Measurements from ENCODE around the gene EIF4E1B.

EIF4E1B gene

GRCh38 chr5:176661676-176662075, 31.2 kb downstream of the EIF4E1B start:
- no peak overlapping the region for H3K27ac ChIP-seq (ENCODE audit: low read length, poor library complexity, severe bottlenecking)
- H3K79me1 ChIP-seq (replicated peaks; ENCODE audit: low read length, poor library complexity, severe bottlenecking): no peaks in the 10 kb centered on the region
- no peaks in the 10 kb centered on the region for H3K9me3 ChIP-seq (ENCODE audit: control insufficient read depth, low read length)
- no peak overlapping the region for H2BK5ac ChIP-seq (ENCODE audit: low read depth, low read length, poor library complexity, severe bottlenecking)
- H2BK12ac ChIP-seq (ENCODE audit: low read length in 2 of 2): no peak overlapping the region
- H2BK15ac ChIP-seq (ENCODE audit: low read depth, poor library complexity, severe bottlenecking): no peak overlapping the region
- H3K36me3 ChIP-seq (ENCODE audit: control insufficient read depth in 1 of 2, insufficient read depth in 2 of 2, low read depth in 1 of 2, low read length in 2 of 2): peaks cover 11 to 12% of the 10 kb centered on the region in 2 experiments
- H3K4ac ChIP-seq (ENCODE audit: low read depth in 1 of 2, low read length in 2 of 2): no peak overlapping the region
- H2AFZ ChIP-seq (ENCODE audit: low read depth, low read length): no peak overlapping the region
- H3K4me1 ChIP-seq (ENCODE audit: control insufficient read depth, insufficient read depth, low read depth, low read length): peaks cover 20% of the 10 kb centered on the region
- no peak overlapping the region for H2AK5ac ChIP-seq (ENCODE audit: low read length, severe bottlenecking)
- H3K27me3 ChIP-seq (ENCODE audit: control insufficient read depth in 1 of 2, insufficient read depth in 1 of 2, low read length in 2 of 2): peaks cover 25 to 47% of the 10 kb centered on the region in 2 experiments
- H3K18ac ChIP-seq (ENCODE audit: low read depth in 1 of 2, low read length in 2 of 2): no peak overlapping the region
- no peak overlapping the region for H4K8ac ChIP-seq (ENCODE audit: low read length)
- DNase-seq: no peak
- H3K9ac ChIP-seq (ENCODE audit: low read length): no peak overlapping the region
- no peak overlapping the region for H3K4me2 ChIP-seq (ENCODE audit: low read length, poor library complexity, severe bottlenecking)
- 95% methylated on average over 10 of the region's 10 CpGs for WGBS
- no peak overlapping the region for H2BK120ac ChIP-seq (ENCODE audit: low read depth, low read length)
- H3K23ac ChIP-seq (ENCODE audit: low read length in 2 of 2): no peak overlapping the region
- H4K91ac ChIP-seq (ENCODE audit: low read length): no peak overlapping the region
- no peak overlapping the region for H3K14ac ChIP-seq (ENCODE audit: low read length in 2 of 2)
- no peak overlapping the region for H3K4me3 ChIP-seq (ENCODE audit: insufficient read depth in 1 of 2, low read depth in 1 of 2, low read length in 2 of 2)

- Histone ChIP-seq H3K9me3 (ENCODE audit: control insufficient read depth, low read length) (no peaks in the 10 kb centered on the region), H3K79me1 (replicated peaks; ENCODE audit: low read length, poor library complexity, severe bottlenecking) (no peaks in the 10 kb centered on the region), H3K27me3 (ENCODE audit: control insufficient read depth in 1 of 2, insufficient read depth in 1 of 2, low read length in 2 of 2) (peaks cover 26 to 56% of the 10 kb centered on the region in 2 experiments), H3K4me2 (ENCODE audit: low read length, poor library complexity, severe bottlenecking) (no peak overlapping the region), H3K27ac (ENCODE audit: low read length, poor library complexity, severe bottlenecking) (no peak overlapping the region), H2BK120ac (ENCODE audit: low read depth, low read length) (no peak overlapping the region), H2BK15ac (ENCODE audit: low read depth, poor library complexity, severe bottlenecking) (no peak overlapping the region), H2AK5ac (ENCODE audit: low read length, severe bottlenecking) (no peak overlapping the region), H2BK5ac (ENCODE audit: low read depth, low read length, poor library complexity, severe bottlenecking) (no peak overlapping the region), H4K91ac (ENCODE audit: low read length) (no peak overlapping the region), H3K4ac (ENCODE audit: low read depth in 1 of 2, low read length in 2 of 2) (no peak overlapping the region), H3K23ac (ENCODE audit: low read length in 2 of 2) (no peak overlapping the region), H3K36me3 (ENCODE audit: control insufficient read depth in 1 of 2, insufficient read depth in 2 of 2, low read depth in 1 of 2, low read length in 2 of 2) (peaks cover 2% of the 10 kb centered on the region in 2 experiments), H3K14ac (ENCODE audit: low read length in 2 of 2) (no peak overlapping the region), H3K4me1 (ENCODE audit: control insufficient read depth, insufficient read depth, low read depth, low read length) (peaks cover 20% of the 10 kb centered on the region), H4K8ac (ENCODE audit: low read length) (no peak overlapping the region), H3K9ac (ENCODE audit: low read length) (no peak overlapping the region), H2AFZ (ENCODE audit: low read depth, low read length) (no peak overlapping the region), H3K18ac (ENCODE audit: low read depth in 1 of 2, low read length in 2 of 2) (no peak overlapping the region), H3K4me3 (ENCODE audit: insufficient read depth in 1 of 2, low read depth in 1 of 2, low read length in 2 of 2) (no peak overlapping the region), H2BK12ac (ENCODE audit: low read length in 2 of 2) (no peak overlapping the region)
- DNase-seq: no peak
- WGBS: 87% methylated on average over 21 of the region's 21 CpGs
Observed at GRCh38 chr5:176662371-176663333, 32.2 kb downstream of the EIF4E1B start.

- H2BK120ac ChIP-seq (ENCODE audit: low read depth, low read length): no peak overlapping the region
- 90% methylated on average over 4 of the region's 10 CpGs for WGBS
- H2BK5ac ChIP-seq (ENCODE audit: low read depth, low read length, poor library complexity, severe bottlenecking): no peak overlapping the region
- no peak overlapping the region for H3K18ac ChIP-seq (ENCODE audit: low read depth in 1 of 2, low read length in 2 of 2)
- no peaks in the 10 kb centered on the region for H3K9me3 ChIP-seq (ENCODE audit: control insufficient read depth, low read length)
- H4K8ac ChIP-seq (ENCODE audit: low read length): no peak overlapping the region
- no peaks in the 10 kb centered on the region for H3K79me1 ChIP-seq (replicated peaks; ENCODE audit: low read length, poor library complexity, severe bottlenecking)
- no peak overlapping the region for H2BK15ac ChIP-seq (ENCODE audit: low read depth, poor library complexity, severe bottlenecking)
- no peak overlapping the region for H4K91ac ChIP-seq (ENCODE audit: low read length)
- H3K14ac ChIP-seq (ENCODE audit: low read length in 2 of 2): no peak overlapping the region
- H3K9ac ChIP-seq (ENCODE audit: low read length): no peak overlapping the region
- no peak overlapping the region for H3K4ac ChIP-seq (ENCODE audit: low read depth in 1 of 2, low read length in 2 of 2)
- no peak overlapping the region for H3K4me2 ChIP-seq (ENCODE audit: low read length, poor library complexity, severe bottlenecking)
- H3K4me1 ChIP-seq (ENCODE audit: control insufficient read depth, insufficient read depth, low read depth, low read length): peaks cover 16% of the 10 kb centered on the region
- H2AK5ac ChIP-seq (ENCODE audit: low read length, severe bottlenecking): no peak overlapping the region
- peaks cover 35 to 65% of the 10 kb centered on the region in 2 experiments for H3K27me3 ChIP-seq (ENCODE audit: control insufficient read depth in 1 of 2, insufficient read depth in 1 of 2, low read length in 2 of 2)
- H3K4me3 ChIP-seq (ENCODE audit: insufficient read depth in 1 of 2, low read depth in 1 of 2, low read length in 2 of 2): no peak overlapping the region
- no peak overlapping the region for H2BK12ac ChIP-seq (ENCODE audit: low read length in 2 of 2)
- no peak overlapping the region for H3K23ac ChIP-seq (ENCODE audit: low read length in 2 of 2)
- no peak for DNase-seq
- no peak overlapping the region for H2AFZ ChIP-seq (ENCODE audit: low read depth, low read length)
- no peaks in the 10 kb centered on the region for H3K36me3 ChIP-seq (ENCODE audit: control insufficient read depth in 1 of 2, insufficient read depth in 2 of 2, low read depth in 1 of 2, low read length in 2 of 2)
- no peak overlapping the region for H3K27ac ChIP-seq (ENCODE audit: low read length, poor library complexity, severe bottlenecking)
Observed at GRCh38 chr5:176663566-176663965, 33.1 kb downstream of the EIF4E1B start.

GRCh38 chr5:176664479-176664878, 34.0 kb downstream of the EIF4E1B start:
- H2AFZ ChIP-seq (ENCODE audit: low read depth, low read length): no peak overlapping the region
- WGBS: 62% methylated on average over 6 of the region's 6 CpGs

More at GRCh38 chr5:176664479-176664878, 34.0 kb downstream of the EIF4E1B start:
- no peak for DNase-seq
- H2BK5ac ChIP-seq (ENCODE audit: low read depth, low read length, poor library complexity, severe bottlenecking): no peak overlapping the region
- H3K9ac ChIP-seq (ENCODE audit: low read length): no peak overlapping the region
- no peak overlapping the region for H2BK12ac ChIP-seq (ENCODE audit: low read length in 2 of 2)
- no peaks in the 10 kb centered on the region for H3K79me1 ChIP-seq (replicated peaks; ENCODE audit: low read length, poor library complexity, severe bottlenecking)
- H3K14ac ChIP-seq (ENCODE audit: low read length in 2 of 2): no peak overlapping the region
- no peak overlapping the region for H4K8ac ChIP-seq (ENCODE audit: low read length)
- H3K27ac ChIP-seq (ENCODE audit: low read length, poor library complexity, severe bottlenecking): no peak overlapping the region
- no peaks in the 10 kb centered on the region for H3K36me3 ChIP-seq (ENCODE audit: control insufficient read depth in 1 of 2, insufficient read depth in 2 of 2, low read depth in 1 of 2, low read length in 2 of 2)
- no peak overlapping the region for H4K91ac ChIP-seq (ENCODE audit: low read length)
- no peak overlapping the region for H2AK5ac ChIP-seq (ENCODE audit: low read length, severe bottlenecking)
- H3K27me3 ChIP-seq (ENCODE audit: control insufficient read depth in 1 of 2, insufficient read depth in 1 of 2, low read length in 2 of 2): peaks cover 45 to 74% of the 10 kb centered on the region in 2 experiments
- H2BK15ac ChIP-seq (ENCODE audit: low read depth, poor library complexity, severe bottlenecking): no peak overlapping the region
- no peak overlapping the region for H3K4me2 ChIP-seq (ENCODE audit: low read length, poor library complexity, severe bottlenecking)
- H2BK120ac ChIP-seq (ENCODE audit: low read depth, low read length): no peak overlapping the region
- H3K18ac ChIP-seq (ENCODE audit: low read depth in 1 of 2, low read length in 2 of 2): no peak overlapping the region
- no peak overlapping the region for H3K23ac ChIP-seq (ENCODE audit: low read length in 2 of 2)
- peaks cover 11% of the 10 kb centered on the region for H3K4me1 ChIP-seq (ENCODE audit: control insufficient read depth, insufficient read depth, low read depth, low read length)
- no peak overlapping the region for H3K4ac ChIP-seq (ENCODE audit: low read depth in 1 of 2, low read length in 2 of 2)
- H3K9me3 ChIP-seq (ENCODE audit: control insufficient read depth, low read length): no peaks in the 10 kb centered on the region
- no peak overlapping the region for H3K4me3 ChIP-seq (ENCODE audit: insufficient read depth in 1 of 2, low read depth in 1 of 2, low read length in 2 of 2)
